K562 (cell line): ENCODE measurements around the gene OPA3. TPM values are rescaled to one million over a fixed set of nuclear protein-coding genes. Genes with fewer than 3 reads are reported as not detected.
A peak's percentile ranks its signal among the peaks of the same experiment; 100 is the strongest.

Experiments used
- AFF1 ChIP-seq, 2 experiments: fragments of 450-650 bp; IDR thresholded peaks; 2 replicates each; pipeline ENCODE4 v1.6.1; 2018; ENCODE audit warnings: mild to moderate bottlenecking in 2 of 2, low read depth in 1 of 2; ENCODE audit not compliant: partially characterized antibody in 2 of 2
- BDP1 ChIP-seq: IDR thresholded peaks from 3 replicates; pipeline ENCODE4 v1.6.1; 2011; ENCODE audit not compliant: insufficient read length, insufficient read depth
- BMI1 ChIP-seq: fragments of 150-350 bp; IDR thresholded peaks from 2 replicates; pipeline ENCODE4 v1.6.1; 2014; ENCODE audit warnings: low read length
- CSDE1 ChIP-seq, 2 experiments: fragments of 450-650 bp; IDR thresholded peaks; 2 replicates each; pipeline ENCODE4 v1.6.1; 2016; ENCODE audit warnings: mild to moderate bottlenecking in 1 of 2
- FOS ChIP-seq: IDR thresholded peaks from 3 replicates; pipeline ENCODE4 v1.6.1; 2011; ENCODE audit not compliant: insufficient read length; ENCODE audit errors: extremely low read depth
- FOXA3 ChIP-seq, 2 experiments: fragments of 450-650 bp in 1 of 2; sonication (generic) in 1 of 2; formaldehyde crosslinking; IDR thresholded peaks in 1 of 2; conservative IDR thresholded peaks in 1 of 2; 2 replicates each; pipeline versions ENCODE4 v1.4.0 to v1.8.0; 2020 to 2022; ENCODE audit warnings: mild to moderate bottlenecking in 2 of 2, missing genetic modification reagents in 1 of 2
- JUND ChIP-seq, 2 experiments: IDR thresholded peaks; 2 replicates in 1 of 2; 3 replicates in 1 of 2; pipeline ENCODE4 v1.6.1; 2011; ENCODE audit warnings: borderline replicate concordance in 2 of 2, low read depth in 2 of 2, low read length in 2 of 2, improper control_type of control experiment in 1 of 2, missing biosample characterization in 1 of 2, missing genetic modification characterization in 1 of 2, missing genetic modification reagents in 1 of 2
- NCOA1 ChIP-seq: fragments of 450-650 bp; IDR thresholded peaks from 2 replicates; pipeline ENCODE4 v1.6.1; 2016; ENCODE audit warnings: low read depth
- NEUROD1 ChIP-seq: fragments of 150-350 bp; IDR thresholded peaks from 2 replicates; pipeline ENCODE4 v1.6.1; 2014; ENCODE audit warnings: borderline replicate concordance, low read length, low read depth; ENCODE audit not compliant: partially characterized antibody
- NFE2L1 ChIP-seq: fragments of 450-650 bp; IDR thresholded peaks from 2 replicates; pipeline ENCODE4 v1.6.1; 2016; ENCODE audit warnings: missing genetic modification characterization, low read depth, mild to moderate bottlenecking, missing compliant biosample characterization, moderate library complexity, borderline replicate concordance
- PHF21A ChIP-seq: fragments of 450-650 bp; IDR thresholded peaks from 2 replicates; pipeline ENCODE4 v1.6.1; 2017; ENCODE audit warnings: low read depth, borderline replicate concordance
- POLR2B ChIP-seq: fragments of 450-650 bp; IDR thresholded peaks from 2 replicates; pipeline ENCODE4 v1.6.1; 2018; ENCODE audit warnings: low read depth; ENCODE audit not compliant: partially characterized antibody
- STAT5B ChIP-seq: fragments of 250-450 bp; sonication (Bioruptor Pico); IDR thresholded peaks from 2 replicates; pipeline ENCODE4 v1.8.0; 2021; ENCODE audit warnings: mild to moderate bottlenecking, inconsistent platforms
- TRIM24 ChIP-seq, 2 experiments: fragments of 450-650 bp; IDR thresholded peaks; 2 replicates each; pipeline ENCODE4 v1.6.1; 2016
- ZNF133 ChIP-seq: fragments of 250-450 bp; sonication (Bioruptor Pico); IDR thresholded peaks from 2 replicates; pipeline ENCODE4 v1.4.0; 2020; ENCODE audit warnings: mild to moderate bottlenecking
- ZNF140 ChIP-seq: fragments of 250-450 bp; sonication (Bioruptor Pico); IDR thresholded peaks from 2 replicates; pipeline ENCODE4 v1.8.0; 2021; ENCODE audit warnings: moderate library complexity, mild to moderate bottlenecking, inconsistent platforms
- ZNF165 ChIP-seq: fragments of 250-450 bp; sonication (Bioruptor Pico); IDR thresholded peaks from 2 replicates; pipeline ENCODE4 v1.4.0; 2020; ENCODE audit warnings: borderline replicate concordance
- polyA plus RNA-seq, 8 experiments: library from polyadenylated mRNA; depleted of rRNA in 4 of 8; stranded (reverse) in 5 of 8; unstranded in 3 of 8; fragments of >200 nt; fragmentation: Nextera tagmentation in 2 of 8; fragmentation: Illumina TruSeq in 1 of 8; extraction: Ambion mirVana in 2 of 8; extraction: Trizol in 1 of 8; gene quantifications; 2 replicates each; pipeline versions ENCODE4 v1.2.1 to v1.2.3, GENCODE V29; 2011 to 2014; ENCODE audit warnings: inconsistent platforms in 1 of 8, missing spikeins in 1 of 8
- total RNA-seq, 7 experiments: library from RNA; depleted of rRNA in 6 of 7; stranded (reverse); fragments of >200 nt in 6 of 7; fragmentation: Illumina TruSeq in 2 of 7; extraction: Trizol in 2 of 7; gene quantifications; 2 replicates each; pipeline versions ENCODE4 v1.2.1 to v1.2.3, GENCODE V29; 2011 to 2021; ENCODE audit warnings: low replicate concordance in 1 of 7
- TF ChIP-seq, protein P1 (sequence below): fragments of 450-650 bp; IDR thresholded peaks from 2 replicates; pipeline ENCODE4 v1.6.1; 2016; ENCODE audit warnings: borderline replicate concordance
- TF ChIP-seq, protein P2 (sequence below): IDR thresholded peaks from 2 replicates; pipeline ENCODE4 v1.6.1; 2011; ENCODE audit warnings: borderline replicate concordance, low read depth, mild to moderate bottlenecking, moderate library complexity, low read length; ENCODE audit not compliant: insufficient read depth, poor library complexity, severe bottlenecking

The OPA3 gene
- total and polyA plus RNA-seq, 9 of the 15 experiments (the other 6 are each of a cell fraction or from before 2014, with no cell fraction given), result 1.4 to 18.8 (median 9.0) TPM

DNA sequence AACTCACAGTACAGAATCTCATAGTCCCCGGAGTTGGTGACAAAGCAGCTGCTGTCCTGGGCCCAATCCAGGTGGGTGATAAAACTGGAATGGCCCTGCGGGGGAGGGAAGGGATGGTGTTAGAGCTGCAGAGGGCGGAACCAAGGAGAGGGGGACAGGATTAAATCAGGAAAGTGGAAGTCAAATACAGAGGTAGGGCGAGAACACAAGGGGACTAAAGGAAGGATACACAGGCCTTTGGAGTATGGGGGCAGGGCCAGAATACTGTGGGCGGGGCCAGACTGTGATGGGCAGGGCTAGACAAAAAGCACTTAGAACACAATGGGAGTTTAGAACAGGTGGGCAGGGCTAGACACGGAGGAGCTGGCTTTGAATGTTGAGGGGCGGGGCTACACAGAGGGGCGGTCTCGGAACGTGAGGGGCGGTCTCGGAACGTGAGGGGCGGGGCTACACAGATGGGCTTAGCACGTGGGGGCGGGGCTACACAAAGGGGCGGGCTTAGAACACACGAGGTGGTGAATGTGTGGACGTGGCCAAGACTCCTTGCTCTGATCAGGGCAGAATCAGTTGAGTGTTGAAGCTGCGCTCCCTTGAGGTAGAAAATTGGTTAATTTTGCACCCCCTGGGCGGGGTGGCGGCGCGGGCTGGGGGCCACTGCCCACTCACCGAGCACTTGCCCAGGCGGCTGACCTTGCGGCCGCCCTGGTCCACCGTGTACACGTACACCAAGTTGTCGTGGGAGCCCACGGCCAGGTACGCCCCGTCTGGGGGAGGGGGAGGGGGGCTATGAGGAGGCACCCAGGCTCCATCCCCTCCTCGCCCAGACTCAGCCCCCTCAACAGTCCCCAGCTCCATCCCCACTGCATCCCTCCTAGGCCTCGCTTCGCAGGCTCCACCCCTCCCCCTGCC, 31.4 kb upstream of the OPA3 start (continued):
- TF ChIP-seq AFF1 (IDR thresholded peaks at IDR 0.05; ENCODE audit: low read depth in 1 of 2, partially characterized antibody in 2 of 2) (peak in 1 of 2 experiments; percentile 24), BMI1 (no peak), TRIM24 (IDR thresholded peaks at IDR 0.05) (peak in 1 of 2 experiments; percentile 64; a peak in 1 of 4 replicates), FOS (no peak), PHF21A (no peak), STAT5B (no peak), CSDE1 (IDR thresholded peaks at IDR 0.05) (no peak), NFE2L1 (tag) (no peak), ZNF165 (CRISPR knock-in tag) (no peak), NEUROD1 (no peak), JUND (IDR thresholded peaks at IDR 0.05; ENCODE audit: borderline replicate concordance, low read depth, low read length) (no peak), JUND (tag; IDR thresholded peaks at IDR 0.05; ENCODE audit: borderline replicate concordance, low read depth, low read length) (no peak), ZNF133 (CRISPR knock-in tag) (no peak), NCOA1 (peak; percentile 73), POLR2B (peak; percentile 59), BDP1 (no peak), ZNF140 (CRISPR knock-in tag) (no peak), FOXA3 (CRISPR knock-in tag; conservative IDR thresholded peaks at IDR 0.05 in 1 of 2, IDR thresholded peaks at IDR 0.05 in 1 of 2) (no peak)
- TF ChIP-seq, protein P1, sequence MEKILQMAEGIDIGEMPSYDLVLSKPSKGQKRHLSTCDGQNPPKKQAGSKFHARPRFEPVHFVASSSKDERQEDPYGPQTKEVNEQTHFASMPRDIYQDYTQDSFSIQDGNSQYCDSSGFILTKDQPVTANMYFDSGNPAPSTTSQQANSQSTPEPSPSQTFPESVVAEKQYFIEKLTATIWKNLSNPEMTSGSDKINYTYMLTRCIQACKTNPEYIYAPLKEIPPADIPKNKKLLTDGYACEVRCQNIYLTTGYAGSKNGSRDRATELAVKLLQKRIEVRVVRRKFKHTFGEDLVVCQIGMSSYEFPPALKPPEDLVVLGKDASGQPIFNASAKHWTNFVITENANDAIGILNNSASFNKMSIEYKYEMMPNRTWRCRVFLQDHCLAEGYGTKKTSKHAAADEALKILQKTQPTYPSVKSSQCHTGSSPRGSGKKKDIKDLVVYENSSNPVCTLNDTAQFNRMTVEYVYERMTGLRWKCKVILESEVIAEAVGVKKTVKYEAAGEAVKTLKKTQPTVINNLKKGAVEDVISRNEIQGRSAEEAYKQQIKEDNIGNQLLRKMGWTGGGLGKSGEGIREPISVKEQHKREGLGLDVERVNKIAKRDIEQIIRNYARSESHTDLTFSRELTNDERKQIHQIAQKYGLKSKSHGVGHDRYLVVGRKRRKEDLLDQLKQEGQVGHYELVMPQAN, result no peak
- TF ChIP-seq, protein P2, sequence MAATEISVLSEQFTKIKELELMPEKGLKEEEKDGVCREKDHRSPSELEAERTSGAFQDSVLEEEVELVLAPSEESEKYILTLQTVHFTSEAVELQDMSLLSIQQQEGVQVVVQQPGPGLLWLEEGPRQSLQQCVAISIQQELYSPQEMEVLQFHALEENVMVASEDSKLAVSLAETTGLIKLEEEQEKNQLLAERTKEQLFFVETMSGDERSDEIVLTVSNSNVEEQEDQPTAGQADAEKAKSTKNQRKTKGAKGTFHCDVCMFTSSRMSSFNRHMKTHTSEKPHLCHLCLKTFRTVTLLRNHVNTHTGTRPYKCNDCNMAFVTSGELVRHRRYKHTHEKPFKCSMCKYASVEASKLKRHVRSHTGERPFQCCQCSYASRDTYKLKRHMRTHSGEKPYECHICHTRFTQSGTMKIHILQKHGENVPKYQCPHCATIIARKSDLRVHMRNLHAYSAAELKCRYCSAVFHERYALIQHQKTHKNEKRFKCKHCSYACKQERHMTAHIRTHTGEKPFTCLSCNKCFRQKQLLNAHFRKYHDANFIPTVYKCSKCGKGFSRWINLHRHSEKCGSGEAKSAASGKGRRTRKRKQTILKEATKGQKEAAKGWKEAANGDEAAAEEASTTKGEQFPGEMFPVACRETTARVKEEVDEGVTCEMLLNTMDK, result no peak
